ENCODE measurements around the gene ZSCAN20. TPM values are rescaled to one million over a fixed set of nuclear protein-coding genes. Genes with fewer than 3 reads are reported as not detected.

ZSCAN20 gene
- polyA plus RNA-seq, 1 donor from 2014 or later: 3.3 TPM

GRCh38 chr1:33435096-33435820 lies 37.2 kb upstream of the ZSCAN20 start:
- no peak overlapping the region for H2AFZ ChIP-seq (ENCODE audit: low read depth, low read length)
- no peaks in the 10 kb centered on the region for H4K20me1 ChIP-seq (ENCODE audit: insufficient read depth)
- H3K27me3 ChIP-seq (ENCODE audit: insufficient read depth, low read depth, low read length): no peaks in the 10 kb centered on the region
- H3K36me3 ChIP-seq (ENCODE audit: insufficient read depth, low read length): no peaks in the 10 kb centered on the region
- H3K4me2 ChIP-seq (ENCODE audit: low read length): no peak overlapping the region
- no peak overlapping the region for H3K27ac ChIP-seq (ENCODE audit: low read length)
- no peak overlapping the region for H3K9ac ChIP-seq (ENCODE audit: low read length)
- no peaks in the 10 kb centered on the region for H3K9me3 ChIP-seq (ENCODE audit: low read length)
- H3K79me2 ChIP-seq (replicated peaks; ENCODE audit: insufficient read depth, low read length): no peaks in the 10 kb centered on the region
- no peak for TF ChIP-seq POLR2AphosphoS5 (IDR thresholded peaks at IDR 0.05)
- no peaks in the 10 kb centered on the region for H3K9me2 ChIP-seq (ENCODE audit: insufficient read depth, low read length)
- no peak overlapping the region for H3K4me3 ChIP-seq (ENCODE audit: low read length)
- no peaks in the 10 kb centered on the region for H3F3A ChIP-seq (ENCODE audit: insufficient read depth, low read length, poor library complexity, severe bottlenecking)

GRCh38 chr1:33436557-33437285 lies 35.7 kb upstream of the ZSCAN20 start:
- Histone ChIP-seq H3K27ac (ENCODE audit: low read length) (no peak overlapping the region), H3F3A (ENCODE audit: insufficient read depth, low read length, poor library complexity, severe bottlenecking) (no peaks in the 10 kb centered on the region), H3K36me3 (ENCODE audit: insufficient read depth, low read length) (no peaks in the 10 kb centered on the region), H4K20me1 (ENCODE audit: insufficient read depth) (no peaks in the 10 kb centered on the region), H3K9me3 (ENCODE audit: low read length) (no peaks in the 10 kb centered on the region), H3K9me2 (ENCODE audit: insufficient read depth, low read length) (no peaks in the 10 kb centered on the region), H3K4me2 (ENCODE audit: low read length) (no peak overlapping the region), H2AFZ (ENCODE audit: low read depth, low read length) (no peak overlapping the region), H3K79me2 (replicated peaks; ENCODE audit: insufficient read depth, low read length) (no peaks in the 10 kb centered on the region), H3K27me3 (ENCODE audit: insufficient read depth, low read depth, low read length) (no peaks in the 10 kb centered on the region), H3K9ac (ENCODE audit: low read length) (no peak overlapping the region), H3K4me3 (ENCODE audit: low read length) (no peak overlapping the region)
- TF ChIP-seq MXI1 (conservative IDR thresholded peaks at IDR 0.05; ENCODE audit: poor library complexity, severe bottlenecking) (no peak), POLR2AphosphoS5 (IDR thresholded peaks at IDR 0.05) (no peak), RAD21 (conservative IDR thresholded peaks at IDR 0.05) (no peak), TAF1 (IDR thresholded peaks at IDR 0.05; ENCODE audit: low read depth) (no peak), SMC3 (conservative IDR thresholded peaks at IDR 0.05; ENCODE audit: poor library complexity) (no peak), EP300 (conservative IDR thresholded peaks at IDR 0.05; ENCODE audit: poor library complexity, severe bottlenecking) (no peak), CTCF (IDR thresholded peaks at IDR 0.05; ENCODE audit: poor library complexity, severe bottlenecking) (no peak), REST (IDR thresholded peaks at IDR 0.05; ENCODE audit: borderline replicate concordance) (no peak), EZH2 (IDR thresholded peaks at IDR 0.05; ENCODE audit: borderline replicate concordance, insufficient read depth, low read length, poor library complexity, severe bottlenecking) (no peak)

All from neural cell (in vitro differentiated cells).